PC-9 (cell line): ENCODE data around the gene ACAT2.

Experiments
- CTCF ChIP-seq: fragments of 200-600 bp; sonication (generic); conservative IDR thresholded peaks from 2 replicates; pipeline ENCODE4 v1.6.1; 2017; ENCODE audit warnings: mixed run types, antibody characterized with exemption, mild to moderate bottlenecking, moderate library complexity
- EZH2 ChIP-seq: fragments of 200-600 bp; sonication (generic); IDR thresholded peaks from 2 replicates; pipeline ENCODE4 v1.8.0; 2017; ENCODE audit warnings: antibody characterized with exemption, low read depth

GRCh38 chr6:159742165-159742564 is 19.7 kb upstream of the ACAT2 start:
- TF ChIP-seq CTCF (no peak), EZH2 (no peak)
